GM12892 (cell line): ENCODE results near the gene UGT1A6.

Source experiments
- POLR2AphosphoS5 ChIP-seq: IDR thresholded peaks from 2 replicates; pipeline ENCODE4 v1.6.1; 2011; ENCODE audit warnings: low read depth, low read length, control low read depth
- TAF1 ChIP-seq: IDR thresholded peaks from 2 replicates; pipeline ENCODE4 v1.6.1; 2011; ENCODE audit warnings: low read depth, mild to moderate bottlenecking, control low read depth, low read length, borderline replicate concordance

DNA sequence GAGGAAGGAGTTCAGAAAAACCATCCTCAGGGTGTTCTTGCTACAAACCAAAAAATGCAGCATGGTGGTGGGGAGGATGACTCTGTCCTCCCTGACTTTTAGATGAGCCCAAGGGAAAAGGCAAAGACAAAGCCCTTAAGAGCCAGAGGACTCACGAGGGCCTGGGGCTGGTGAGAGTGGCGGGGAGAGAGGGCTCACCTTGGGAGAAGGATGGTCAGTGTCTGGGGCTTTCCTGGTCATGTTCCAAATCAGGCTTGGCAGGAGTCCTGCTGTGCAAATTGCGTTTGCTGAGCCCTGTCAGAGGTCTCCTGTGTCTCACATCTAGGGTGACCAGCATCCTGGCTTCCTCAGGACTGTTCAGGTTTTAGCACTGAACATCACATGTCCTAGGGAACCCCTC is 72.1 kb downstream of the UGT1A6 start:
- TF ChIP-seq TAF1: no peak
- no peak for TF ChIP-seq POLR2AphosphoS5
